Fibroblast of peridontal ligament (primary cell): ENCODE data around the gene TMCO4.
A peak's percentile ranks its signal among the peaks of the same experiment; 100 is the strongest.

Experiments used
- DNase-seq: peaks from one replicate; pipeline ENCODE4 v3.0.0-alpha.2; 2010; ENCODE audit errors: extremely low read depth

The TMCO4 gene

GRCh38 chr1:19775831-19776230, 23.9 kb downstream of the TMCO4 start:
- DNase-seq, result no peak

DNA sequence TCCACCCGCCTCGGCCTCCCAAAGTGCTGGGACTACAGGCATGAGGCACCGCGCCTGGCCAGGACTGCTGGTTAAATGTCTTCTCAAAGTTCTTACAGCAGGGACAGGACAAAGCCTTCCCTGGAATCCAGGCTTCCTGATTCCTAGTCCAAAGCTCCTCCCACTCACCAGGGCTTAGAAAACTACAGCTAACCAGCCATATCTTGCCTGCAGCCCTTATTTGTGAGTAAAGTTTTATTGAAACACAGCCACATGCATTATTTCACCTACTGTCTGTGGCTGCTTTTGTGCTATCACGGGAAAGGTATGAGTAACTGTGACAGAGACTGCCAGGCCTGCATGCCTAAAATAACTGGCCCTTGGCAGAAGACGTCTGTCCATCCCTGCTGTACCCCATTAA, 24.4 kb downstream of the TMCO4 start:
- DNase-seq, result no peak

DNA sequence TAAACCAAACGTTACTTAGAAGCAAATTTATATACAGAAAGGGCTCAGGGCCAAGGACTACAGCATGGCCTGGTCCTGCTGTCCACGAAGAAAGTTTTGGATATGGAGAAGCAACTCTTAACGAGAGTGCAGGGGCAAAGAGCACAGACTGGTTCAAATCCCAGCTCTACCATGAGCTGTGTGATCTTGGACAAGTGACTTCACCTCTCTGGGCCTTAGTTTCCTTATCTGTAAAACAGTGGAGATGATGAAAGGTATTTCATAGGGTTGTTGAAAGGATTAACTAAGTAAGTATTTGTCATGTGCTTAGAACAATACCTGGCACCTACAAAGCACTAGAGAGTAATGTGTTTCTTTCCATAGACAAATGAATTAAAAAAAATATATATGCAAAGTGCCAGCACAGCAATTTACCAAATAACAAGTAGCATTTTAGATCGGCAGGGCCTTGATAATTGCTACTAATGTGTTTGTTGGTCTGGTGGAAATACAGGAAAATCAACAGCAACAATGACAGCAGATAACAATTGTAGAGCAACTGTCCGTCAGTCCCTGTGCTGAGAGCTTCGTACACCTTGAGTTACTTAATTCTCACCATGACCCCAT, 25.4 kb downstream of the TMCO4 start:
- no peak for DNase-seq

DNA sequence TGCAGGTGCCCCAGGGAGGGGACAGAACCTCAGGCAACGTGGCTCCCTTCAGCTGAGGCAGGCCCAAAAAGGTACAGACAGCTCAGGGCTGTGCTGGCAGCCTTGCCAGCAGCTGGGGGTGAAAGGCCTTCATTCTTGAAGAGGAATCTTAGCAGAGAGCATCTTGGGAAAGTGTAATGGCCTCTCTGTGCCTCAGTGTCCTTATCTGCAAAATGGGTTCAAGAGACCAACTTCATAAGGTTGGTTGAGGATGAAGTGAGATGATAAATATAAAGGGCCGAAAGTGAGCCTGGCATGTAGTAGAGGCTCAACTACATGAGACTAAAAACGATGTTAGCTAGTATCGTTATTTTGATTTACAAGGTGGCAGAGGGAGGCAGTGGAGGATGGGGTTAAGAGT, 26.2 kb downstream of the TMCO4 start:
- no peak for DNase-seq

DNA sequence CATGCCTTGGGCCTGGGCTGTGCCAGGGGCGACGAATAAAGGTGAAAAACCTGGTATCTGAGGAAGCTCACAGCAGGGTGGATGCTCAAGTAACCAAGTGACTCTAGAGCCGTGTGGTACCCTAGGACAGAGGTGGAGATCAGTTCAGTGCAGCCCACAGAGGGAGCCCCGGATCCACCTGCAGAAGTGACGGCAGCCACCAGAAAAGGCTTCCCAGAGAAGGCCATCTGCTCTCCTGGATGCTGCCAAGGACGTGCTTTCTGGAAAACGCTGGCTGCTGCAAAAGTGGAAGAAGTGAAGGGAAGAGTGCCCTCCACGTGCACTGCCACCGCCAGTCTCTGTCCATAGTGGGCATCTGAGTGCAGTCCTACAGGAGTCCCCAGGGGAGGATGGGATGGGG, 27.7 kb downstream of the TMCO4 start:
- no peak for DNase-seq

- DNase-seq, result no peak
These were observed 28.4 kb downstream of the TMCO4 start for GRCh38 chr1:19771350-19771749.

- DNase-seq, result no peak
These were observed 29.1 kb downstream of the TMCO4 start for GRCh38 chr1:19770436-19771190.

GRCh38 chr1:19769211-19769932, 30.3 kb downstream of the TMCO4 start:
- DNase-seq, result no peak

DNA sequence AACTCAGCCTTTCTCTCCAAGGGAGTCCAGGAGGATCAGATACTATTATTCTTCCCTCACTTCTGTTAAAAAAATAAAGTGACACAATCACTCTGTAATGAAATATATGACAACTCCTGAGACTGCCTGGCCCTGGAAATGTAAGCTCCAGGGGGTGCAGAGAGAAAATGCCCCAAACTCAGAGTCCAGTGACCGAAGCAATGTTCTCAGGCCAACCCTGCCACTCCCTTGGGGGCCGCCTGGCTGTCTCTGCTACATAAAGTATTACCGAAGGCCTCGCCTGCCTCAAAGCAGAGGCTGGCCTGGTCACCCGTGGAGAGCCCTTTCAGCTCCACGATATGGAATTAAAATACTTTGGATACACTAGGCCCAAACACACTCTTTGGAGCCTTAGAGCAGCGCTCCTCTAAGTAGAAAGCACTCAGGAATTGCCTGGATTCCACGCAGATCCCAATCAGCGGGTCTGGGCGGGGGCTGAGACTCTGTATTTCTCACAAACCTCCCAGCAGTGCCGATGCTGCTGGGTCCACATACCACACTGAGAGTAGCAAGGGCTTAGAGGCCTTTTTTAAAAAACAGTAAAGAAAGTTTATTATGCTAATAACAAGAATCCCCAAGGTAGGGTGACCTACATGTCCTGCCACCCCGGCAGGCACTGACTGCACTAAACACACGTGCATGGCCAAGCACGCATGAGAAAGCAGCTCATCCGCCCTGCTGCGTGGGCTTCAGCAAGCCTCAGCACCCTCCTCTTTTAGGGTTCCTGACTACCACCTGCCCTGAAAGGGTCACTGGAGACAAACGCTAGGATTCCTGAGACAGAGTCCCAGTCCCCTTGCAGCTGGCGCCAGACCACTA, 31.1 kb downstream of the TMCO4 start:
- no peak for DNase-seq

DNA sequence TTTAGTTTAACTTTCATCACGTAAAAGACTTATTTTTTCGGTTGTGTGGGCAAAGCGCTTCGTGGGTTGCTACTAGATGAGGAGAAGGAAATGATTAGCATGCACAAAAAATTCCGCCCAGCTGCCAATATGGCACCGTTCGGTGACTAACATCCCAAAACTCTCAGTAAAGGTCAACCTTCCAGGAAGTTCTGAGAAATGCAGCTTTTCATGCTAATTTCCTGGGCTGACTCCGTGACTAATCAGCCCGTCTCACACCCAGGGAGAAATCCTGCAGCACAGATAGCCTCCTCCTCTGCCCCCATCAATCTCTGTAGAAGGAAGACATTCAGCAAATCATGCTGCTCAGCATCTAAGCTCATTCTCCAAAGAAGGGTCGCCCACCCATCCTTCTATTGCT, 34.1 kb downstream of the TMCO4 start:
- DNase-seq, result peak; percentile 90

DNA sequence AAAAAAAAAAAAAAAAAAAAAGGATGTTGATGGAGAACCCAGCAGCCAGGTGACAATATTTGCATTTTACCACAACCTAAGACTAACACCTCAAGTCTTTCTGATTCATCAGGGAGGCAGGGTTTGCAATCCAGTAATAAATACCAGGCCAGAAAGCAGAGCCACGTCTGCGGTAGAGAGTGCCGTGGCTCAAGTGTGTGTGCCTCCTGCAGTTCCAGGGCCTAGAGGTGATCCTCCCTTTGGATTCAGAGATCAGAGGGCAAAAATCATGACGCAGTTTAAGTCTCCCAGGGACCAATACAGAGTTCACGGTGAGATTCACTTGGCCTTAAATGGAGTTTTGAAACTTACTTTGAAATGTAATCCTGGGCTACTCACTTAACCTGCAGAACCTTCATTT, 34.9 kb downstream of the TMCO4 start:
- DNase-seq, result no peak

GRCh38 chr1:19762175-19762779, 37.4 kb downstream of the TMCO4 start:
- DNase-seq, result peak; percentile 16

DNA sequence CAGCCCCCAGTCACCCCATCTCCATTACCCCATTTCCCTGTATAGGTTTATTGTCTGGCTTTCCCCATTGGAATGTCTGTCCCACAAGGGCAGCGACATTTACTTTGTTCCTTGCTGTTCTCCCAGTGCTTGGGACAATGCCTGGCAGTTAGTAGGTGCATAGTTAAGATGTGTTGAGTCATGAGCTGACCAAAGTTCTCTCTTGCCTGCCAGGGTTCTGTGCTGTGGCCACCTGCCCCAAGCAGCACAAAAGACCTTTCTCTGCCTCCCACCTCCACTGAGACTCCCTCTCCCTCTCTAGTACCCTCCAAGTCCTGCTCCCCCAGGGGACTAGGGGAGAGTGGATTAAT, 40.0 kb downstream of the TMCO4 start:
- no peak for DNase-seq

DNA sequence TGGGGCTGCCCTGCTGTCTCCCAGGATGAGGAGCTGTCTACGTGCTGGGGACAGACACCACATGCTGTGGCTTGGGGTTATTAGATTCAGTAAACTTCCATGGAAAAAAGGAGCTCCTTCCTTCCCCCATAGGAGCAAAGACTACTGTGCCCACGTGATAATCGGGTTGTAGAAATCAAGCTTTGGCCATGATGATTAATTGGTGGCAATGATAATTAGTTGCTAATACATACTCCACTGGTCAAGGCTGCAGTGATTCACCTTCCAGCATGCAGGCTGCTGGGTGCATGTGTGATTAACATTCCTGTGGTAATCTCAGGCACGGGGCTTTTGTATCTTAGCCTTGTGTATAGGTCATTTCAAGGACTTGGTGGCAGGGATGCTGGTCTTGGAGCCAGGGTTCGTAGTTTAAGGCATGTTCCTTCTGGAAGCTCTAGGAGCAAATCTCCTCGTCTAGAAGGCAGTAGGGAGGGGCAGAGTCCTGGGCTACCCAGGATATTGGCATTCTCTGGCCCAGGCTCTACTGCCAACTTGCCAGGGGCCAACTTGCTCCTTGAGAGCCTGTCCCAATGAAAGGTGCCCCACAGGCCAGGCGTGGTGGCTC, 41.4 kb downstream of the TMCO4 start:
- peak; percentile 65 for DNase-seq

DNA sequence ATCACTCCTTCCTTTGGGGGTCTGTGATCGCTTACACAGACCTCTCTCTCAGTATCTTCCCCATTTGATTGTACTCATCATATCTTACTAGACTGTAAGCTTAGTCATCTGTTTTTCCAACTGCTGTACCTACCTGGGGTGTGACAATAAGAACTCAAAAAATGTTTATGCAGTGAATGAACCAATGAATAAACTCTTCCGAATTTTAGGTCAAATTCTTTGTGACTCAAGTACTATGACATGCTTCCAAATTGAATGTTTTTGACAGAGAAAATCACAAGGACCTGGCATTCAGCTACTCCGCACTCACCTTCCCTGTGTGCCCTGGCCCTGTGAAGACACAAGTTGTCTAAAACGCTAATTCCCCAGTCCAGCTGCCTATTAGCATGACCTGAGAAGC, 42.1 kb downstream of the TMCO4 start:
- DNase-seq, result no peak

- DNase-seq, result no peak
These were observed 43.2 kb downstream of the TMCO4 start for GRCh38 chr1:19756480-19756879.

DNA sequence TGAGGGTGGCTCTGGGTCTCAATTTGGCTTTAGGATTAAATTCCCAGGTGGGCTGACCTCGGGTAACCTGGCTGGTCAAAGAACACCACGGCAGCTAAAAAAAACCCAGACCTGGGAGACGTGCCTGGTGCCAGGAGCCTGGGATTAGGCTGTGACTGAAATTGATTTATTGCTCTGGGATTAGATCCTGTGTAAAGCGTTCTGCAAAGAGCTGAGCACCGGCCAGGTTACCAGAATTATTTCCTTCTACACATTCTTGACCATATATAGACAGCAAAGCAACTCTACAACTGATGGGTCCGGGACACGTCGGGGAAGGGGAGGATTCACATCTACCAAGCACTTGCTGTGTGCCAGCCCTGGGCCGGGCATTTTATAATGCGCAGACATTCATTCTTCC, 45.2 kb downstream of the TMCO4 start:
- DNase-seq, result no peak

- no peak for DNase-seq
These were observed 47.5 kb downstream of the TMCO4 start for GRCh38 chr1:19752083-19752696.

DNA sequence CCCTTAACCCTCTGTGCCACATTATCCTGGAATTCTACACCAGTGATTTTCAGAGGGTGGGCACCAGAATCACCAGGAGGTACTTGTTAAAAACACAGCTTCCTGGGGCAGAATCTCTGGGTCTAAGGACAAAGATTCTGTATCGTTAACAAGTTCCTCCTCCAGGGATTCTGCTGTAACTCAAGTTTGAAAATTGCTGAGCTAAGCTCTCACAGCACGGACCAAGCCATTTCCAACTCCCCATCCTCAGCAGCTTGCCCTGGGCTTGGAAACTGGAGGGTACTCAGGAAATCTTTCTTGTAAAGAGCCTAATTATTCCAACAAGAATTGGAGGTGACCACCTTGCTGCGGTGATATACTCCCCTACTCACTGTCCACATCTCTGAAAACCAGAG, 48.8 kb downstream of the TMCO4 start:
- DNase-seq, result no peak

DNA sequence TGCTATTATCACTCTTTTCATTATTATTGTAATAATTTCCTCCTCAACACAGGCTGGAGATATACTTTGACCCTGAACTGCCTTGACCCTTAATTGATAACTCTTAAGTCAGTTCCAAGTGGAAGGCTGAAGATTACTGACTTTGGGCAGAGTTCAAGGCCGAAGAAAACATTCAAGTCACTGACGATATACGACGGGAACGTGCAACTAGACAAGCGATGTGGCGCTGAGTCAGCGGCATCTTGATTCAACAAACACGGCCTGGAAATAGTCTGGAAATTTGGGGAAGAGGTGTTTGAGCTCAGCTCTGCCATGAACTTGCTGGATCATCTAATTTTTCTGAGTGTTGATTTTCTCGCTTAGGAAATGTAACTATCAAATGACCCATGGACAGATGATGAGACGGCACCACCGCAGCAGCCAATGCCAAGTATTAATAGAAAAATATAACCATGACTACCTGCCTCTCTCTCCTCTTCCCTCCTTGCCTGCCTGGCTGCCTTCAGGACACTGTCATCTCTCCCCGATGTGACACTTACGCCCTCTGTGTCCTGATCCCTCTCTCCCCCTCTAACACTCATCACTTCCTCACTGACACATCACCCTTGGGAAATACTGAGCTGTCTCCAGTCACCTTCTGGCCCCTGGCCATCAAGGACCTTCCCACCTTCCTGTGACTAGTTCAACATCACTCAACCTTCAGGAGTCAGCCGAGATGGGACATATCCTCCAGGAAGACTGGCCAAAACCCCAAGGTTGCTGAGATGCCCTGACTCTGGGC, 49.4 kb downstream of the TMCO4 start:
- no peak for DNase-seq
